ENCODE results near the gene NEDD9.

The NEDD9 gene

GRCh38 chr6:11250108-11250507, 17.6 kb upstream of the NEDD9 start:
- in situ Hi-C loops (cut with MboI; ENCODE audit: low pct_unique_long_range_greater_than_20kb, low sequenced_read_pairs, unreplicated experiment): no loop called here
- TF ChIP-seq CTCF (IDR thresholded peaks at IDR 0.05; ENCODE audit: extremely low read depth, insufficient read depth, missing control alignments): no peak
- DNase-seq (ENCODE audit: low spot score): no peak

- in situ Hi-C loops (cut with MboI; ENCODE audit: low pct_unique_long_range_greater_than_20kb, low sequenced_read_pairs, unreplicated experiment): no loop called here
These were observed 16.7 kb upstream of the NEDD9 start for GRCh38 chr6:11248974-11249761.

GRCh38 chr6:11246722-11247121, 14.3 kb upstream of the NEDD9 start:
- in situ Hi-C loops (cut with MboI; ENCODE audit: low pct_unique_long_range_greater_than_20kb, low sequenced_read_pairs, unreplicated experiment): no loop called here

More at GRCh38 chr6:11248974-11249761, 16.7 kb upstream of the NEDD9 start:
- no peak for DNase-seq (ENCODE audit: low spot score)
- TF ChIP-seq CTCF (IDR thresholded peaks at IDR 0.05; ENCODE audit: extremely low read depth, insufficient read depth, missing control alignments): no peak

GRCh38 chr6:11245381-11246256, 13.2 kb upstream of the NEDD9 start:
- in situ Hi-C loops (cut with MboI; ENCODE audit: low pct_unique_long_range_greater_than_20kb, low sequenced_read_pairs, unreplicated experiment): no loop called here

More at GRCh38 chr6:11246722-11247121, 14.3 kb upstream of the NEDD9 start:
- no peak for TF ChIP-seq CTCF (IDR thresholded peaks at IDR 0.05; ENCODE audit: extremely low read depth, insufficient read depth, missing control alignments)
- DNase-seq (ENCODE audit: low spot score): no peak

GRCh38 chr6:11244387-11245126, 12.1 kb upstream of the NEDD9 start:
- in situ Hi-C loops (cut with MboI; ENCODE audit: low pct_unique_long_range_greater_than_20kb, low sequenced_read_pairs, unreplicated experiment): no loop called here
- TF ChIP-seq CTCF (IDR thresholded peaks at IDR 0.05; ENCODE audit: extremely low read depth, insufficient read depth, missing control alignments): no peak
- no peak for DNase-seq (ENCODE audit: low spot score)

More at GRCh38 chr6:11245381-11246256, 13.2 kb upstream of the NEDD9 start:
- no peak for DNase-seq (ENCODE audit: low spot score)
- no peak for TF ChIP-seq CTCF (IDR thresholded peaks at IDR 0.05; ENCODE audit: extremely low read depth, insufficient read depth, missing control alignments)

- TF ChIP-seq CTCF (IDR thresholded peaks at IDR 0.05; ENCODE audit: extremely low read depth, insufficient read depth, missing control alignments): no peak
- in situ Hi-C loops (cut with MboI; ENCODE audit: low pct_unique_long_range_greater_than_20kb, low sequenced_read_pairs, unreplicated experiment): no loop called here
- DNase-seq (ENCODE audit: low spot score): no peak
These were observed 11.4 kb upstream of the NEDD9 start for GRCh38 chr6:11243861-11244260.

Measured in GM13977 (cell line).